Skeletal muscle tissue (tissue), 5 donors: ENCODE results near the gene HTT. TPM values are rescaled to one million over a fixed set of nuclear protein-coding genes. Genes with fewer than 3 reads are reported as not detected.
A peak's percentile ranks its signal among the peaks of the same experiment; 100 is the strongest.

ENCODE experiments used
- H3K27ac ChIP-seq: one replicate; pipeline ENCODE4 v1.7.0; 2013; ENCODE audit warnings: mild to moderate bottlenecking, low read depth, low read length, inconsistent platforms
- H3K27me3 ChIP-seq, 3 donors: one replicate each; pipeline ENCODE4 v1.7.0; 2013; ENCODE audit warnings: low read length in 3 of 3; ENCODE audit not compliant: control insufficient read depth in 3 of 3, insufficient read depth in 3 of 3
- H3K36me3 ChIP-seq, 3 donors: one replicate each; pipeline ENCODE4 v1.7.0; 2013; ENCODE audit warnings: low read length in 3 of 3; ENCODE audit not compliant: control insufficient read depth in 3 of 3, insufficient read depth in 3 of 3
- H3K4me1 ChIP-seq, 3 donors: one replicate each; pipeline ENCODE4 v1.7.0; 2013; ENCODE audit warnings: low read length in 3 of 3, mild to moderate bottlenecking in 3 of 3; ENCODE audit not compliant: control insufficient read depth in 3 of 3, insufficient read depth in 3 of 3
- H3K4me3 ChIP-seq, 3 donors: one replicate each; pipeline ENCODE4 v1.7.0; 2013; ENCODE audit warnings: low read length in 3 of 3
- H3K9ac ChIP-seq, 3 donors: one replicate each; pipeline ENCODE4 v1.7.0; 2013; ENCODE audit warnings: low read length in 3 of 3, mild to moderate bottlenecking in 3 of 3, moderate library complexity in 2 of 3, low read depth in 1 of 3
- H3K9me3 ChIP-seq, 3 donors: one replicate each; pipeline ENCODE4 v1.7.0; 2013; ENCODE audit warnings: low read length in 3 of 3; ENCODE audit not compliant: control insufficient read depth in 3 of 3
- small RNA-seq: library from RNA; depleted of rRNA; stranded (forward); fragments of <200 nt; gene quantifications from one replicate; pipeline ENCODE3, GENCODE V24; 2014
- total RNA-seq: library from RNA; depleted of rRNA; stranded (reverse); fragments of >200 nt; gene quantifications from one replicate; pipeline ENCODE4 v1.2.3, GENCODE V29; 2014
- donor health status: Osteomylitis.

HTT gene
- total RNA-seq, 1 donor from 2014 or later, result 43.8 TPM

DNA sequence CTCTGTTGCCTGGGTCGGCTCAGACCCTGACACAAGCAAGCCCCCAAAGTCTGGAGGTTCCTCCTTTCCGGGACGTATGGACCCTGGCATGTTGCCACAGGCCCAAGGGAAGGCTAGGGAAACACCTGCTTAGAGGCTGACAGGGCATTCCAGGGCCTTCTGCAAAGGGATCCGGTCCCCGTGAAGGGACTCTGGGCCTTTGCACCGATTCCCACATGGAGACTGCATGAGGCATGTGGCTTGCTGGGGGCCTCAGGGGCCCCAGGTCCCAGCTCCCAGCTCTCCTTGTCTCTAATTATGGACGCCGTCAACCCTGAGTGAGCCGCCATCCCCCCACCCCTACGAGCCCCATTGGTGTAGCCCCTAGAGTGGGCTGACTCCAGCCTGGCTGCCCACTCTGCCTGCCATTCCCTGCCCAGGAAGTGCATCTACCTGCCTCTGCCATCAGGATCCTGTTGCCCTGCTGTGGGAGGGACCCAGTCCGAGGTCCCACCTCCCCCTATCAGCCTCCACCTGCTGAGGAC is 214.2 kb downstream of the HTT start:
- Histone ChIP-seq H3K36me3 (no peaks in the 10 kb centered on the region), H3K27me3 (peaks cover 0 to 24% (median 4%) of the 10 kb centered on the region in 3 donors), H3K27ac (no peak overlapping the region), H3K9ac (peak overlapping the region in 2 of 3 donors; percentile 25 to 30), H3K9me3 (no peaks in the 10 kb centered on the region), H3K4me1 (peaks cover 32 to 57% (median 43%) of the 10 kb centered on the region in 3 donors), H3K4me3 (no peak overlapping the region)

DNA sequence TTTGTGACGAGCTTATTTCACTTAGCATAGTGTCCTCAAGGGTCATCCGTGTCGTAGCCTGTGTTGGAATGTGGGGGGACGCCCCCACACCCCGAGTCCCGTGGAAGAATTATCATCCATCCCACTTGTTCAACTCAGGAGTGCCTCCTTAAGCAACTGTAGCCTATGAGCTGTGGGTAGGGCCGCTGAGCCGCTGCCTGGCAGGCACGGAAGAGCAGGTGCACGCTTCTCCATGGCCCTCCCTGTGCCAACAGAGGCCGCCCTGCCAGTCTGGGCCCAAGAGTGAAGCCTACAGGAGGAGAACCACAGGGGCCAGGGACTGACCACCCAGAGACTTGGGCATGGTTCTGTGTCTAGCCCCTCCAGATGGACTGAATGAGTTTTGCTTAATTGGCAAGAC is 216.0 kb downstream of the HTT start:
- peaks cover 0 to 24% (median 4%) of the 10 kb centered on the region in 3 donors for H3K27me3 ChIP-seq
- H3K36me3 ChIP-seq, result no peaks in the 10 kb centered on the region
- H3K4me3 ChIP-seq, result no peak overlapping the region
- H3K9ac ChIP-seq, result peak overlapping the region; percentile 21 to 50 (median 33)
- peaks cover 37 to 69% (median 49%) of the 10 kb centered on the region in 3 donors for H3K4me1 ChIP-seq
- H3K27ac ChIP-seq, result peak overlapping the region; percentile 93
- no peaks in the 10 kb centered on the region for H3K9me3 ChIP-seq

DNA sequence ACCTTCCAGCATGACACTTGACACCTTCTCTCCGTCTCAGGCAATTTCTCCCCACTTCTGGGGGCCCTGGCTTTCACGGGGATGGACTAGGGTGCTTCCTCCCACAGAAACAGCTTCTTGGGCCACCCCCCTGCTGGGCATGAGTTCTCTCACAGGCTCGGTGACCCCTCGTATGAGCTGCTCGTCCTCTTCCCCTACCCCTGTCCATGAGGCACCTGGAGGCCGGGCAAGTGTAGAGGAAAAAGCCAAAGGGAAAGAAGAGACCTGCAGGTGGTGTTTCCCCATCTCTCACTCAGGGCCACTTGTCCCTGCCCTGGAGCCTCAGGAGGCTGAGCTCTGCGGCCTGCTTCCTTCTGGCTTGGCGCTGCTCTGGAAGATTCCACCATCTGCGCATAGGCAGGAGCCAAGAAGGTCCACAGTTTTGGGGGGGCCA is 216.4 kb downstream of the HTT start:
- Histone ChIP-seq H3K4me3 (peak overlapping the region in 1 of 3 donors; percentile 40), H3K4me1 (peaks cover 37 to 66% (median 45%) of the 10 kb centered on the region in 3 donors), H3K27me3 (peaks cover 0 to 24% (median 4%) of the 10 kb centered on the region in 3 donors), H3K9me3 (no peaks in the 10 kb centered on the region), H3K9ac (peak overlapping the region in 2 of 3 donors; percentile 33 to 50), H3K27ac (peak overlapping the region; percentile 93), H3K36me3 (no peaks in the 10 kb centered on the region)

DNA sequence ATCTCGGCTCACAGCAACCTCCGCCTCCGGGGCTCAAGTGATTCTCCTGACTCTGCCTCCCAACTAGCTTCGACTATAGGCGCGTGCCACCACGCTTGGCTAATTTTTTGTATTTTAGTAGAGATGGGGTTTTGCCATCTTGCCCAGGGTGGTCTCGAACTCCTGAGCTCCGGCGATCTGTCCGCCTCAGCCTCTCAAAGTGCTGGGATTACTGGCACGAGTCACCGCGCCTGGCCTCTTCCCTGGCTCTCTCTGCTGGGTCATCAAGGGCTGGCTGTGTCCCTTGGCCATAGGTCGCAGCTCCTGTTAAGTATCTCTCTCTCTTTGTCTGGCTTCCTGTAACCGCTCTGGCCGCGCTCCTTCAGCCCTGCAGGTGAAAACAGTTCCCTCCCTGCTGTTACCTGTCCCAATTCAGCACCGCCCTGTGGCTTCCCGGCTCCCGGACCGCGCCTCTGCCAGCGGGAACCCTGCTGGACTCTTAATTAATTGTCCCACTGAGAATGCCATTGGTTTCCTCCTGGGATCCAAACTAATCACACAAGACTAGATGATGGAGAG is 217.0 kb downstream of the HTT start:
- Histone ChIP-seq H3K36me3 (no peaks in the 10 kb centered on the region), H3K9me3 (no peaks in the 10 kb centered on the region), H3K27me3 (peaks cover 0 to 20% (median 2%) of the 10 kb centered on the region in 3 donors), H3K4me3 (peak overlapping the region; percentile 75 to 88 (median 87)), H3K4me1 (peaks cover 34 to 62% (median 40%) of the 10 kb centered on the region in 3 donors), H3K9ac (peak overlapping the region; percentile 88 to 96 (median 92)), H3K27ac (peak overlapping the region; percentile 93)

DNA sequence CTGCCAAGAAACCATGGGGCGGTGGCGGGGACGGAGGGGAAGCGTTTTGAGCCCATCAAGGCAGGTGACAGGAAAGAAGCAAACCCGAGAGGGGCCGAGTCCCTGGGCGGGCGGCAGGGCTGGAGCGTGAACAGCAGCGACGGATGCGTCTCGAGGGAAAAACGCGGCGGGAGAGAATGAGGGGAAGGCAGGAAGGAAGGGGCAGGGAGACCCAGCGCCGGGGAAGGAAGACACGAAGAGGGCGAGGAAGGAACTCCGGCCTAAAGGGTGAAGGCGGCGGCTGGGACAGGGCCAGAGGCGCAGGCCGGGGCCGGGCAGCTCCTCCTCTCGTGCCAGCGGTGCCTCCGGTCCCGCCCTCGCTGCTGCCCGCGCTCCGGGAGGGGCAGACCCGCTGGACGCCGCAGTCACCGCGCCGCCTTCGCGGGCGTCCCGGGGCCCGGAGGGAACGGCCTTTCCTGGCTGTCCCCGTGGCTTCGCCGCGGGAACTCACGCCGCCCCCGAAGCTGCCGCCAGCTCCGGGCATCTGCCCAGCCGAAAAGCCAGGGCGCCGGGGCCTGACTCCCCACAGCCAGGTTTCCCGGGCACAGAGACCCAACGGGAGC is 217.6 kb downstream of the HTT start:
- Histone ChIP-seq H3K4me3 (peak overlapping the region; percentile 75 to 88 (median 87)), H3K36me3 (no peaks in the 10 kb centered on the region), H3K9me3 (no peaks in the 10 kb centered on the region), H3K27me3 (peaks cover 0 to 14% (median 0%) of the 10 kb centered on the region in 3 donors), H3K9ac (peak overlapping the region; percentile 88 to 96 (median 92)), H3K27ac (peak overlapping the region; percentile 93), H3K4me1 (peaks cover 34 to 62% (median 39%) of the 10 kb centered on the region in 3 donors)

DNA sequence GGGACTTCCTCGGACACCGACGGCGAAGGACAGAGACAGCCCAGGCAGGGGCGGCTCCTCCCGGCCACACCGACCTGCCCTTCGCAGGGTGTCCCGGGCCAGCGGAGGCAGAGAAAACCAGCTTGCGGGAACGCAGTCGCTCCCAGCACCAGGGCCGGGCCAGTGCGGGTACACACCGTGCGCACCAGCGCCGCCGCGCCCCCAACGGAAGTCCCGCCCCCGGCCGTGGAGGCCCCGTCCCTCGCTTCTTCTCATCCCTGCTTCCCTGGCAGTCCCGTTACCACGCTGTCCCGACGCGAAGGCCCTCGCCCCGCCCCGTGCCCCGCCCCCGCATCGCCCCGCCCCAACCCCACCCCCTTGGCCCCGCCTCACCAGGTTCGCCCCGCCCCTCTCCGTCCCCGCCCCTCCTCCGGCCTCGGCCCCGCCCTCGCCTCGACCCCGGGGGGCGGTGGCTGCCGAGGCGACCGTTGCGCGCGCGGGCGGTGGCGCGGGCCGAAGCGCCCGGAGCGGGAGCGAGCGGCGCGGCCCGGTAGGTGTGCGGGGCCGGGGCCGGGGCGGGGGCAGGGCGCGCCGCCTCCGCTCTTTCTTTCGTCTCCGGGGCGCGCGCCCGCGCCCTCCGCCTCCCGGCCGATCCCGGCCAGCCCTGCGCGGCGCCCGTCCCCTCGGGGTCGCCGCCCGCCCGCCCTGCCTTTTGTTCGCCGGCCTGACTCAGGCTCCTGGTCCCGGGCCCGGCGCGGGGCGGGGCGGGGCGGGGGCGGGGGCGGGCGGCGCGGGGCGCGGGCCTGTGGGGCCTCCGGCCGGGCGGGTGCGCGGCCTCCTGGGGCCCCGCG is 218.3 kb downstream of the HTT start, which contains the start of gene RGS12:
TSS of gene RGS12 (plus strand) at position 451 of the 830 bp plus-strand sequence. CDS start 23,150 bp downstream, outside the sequence.
- H3K9me3 ChIP-seq, result no peaks in the 10 kb centered on the region
- peak within 1 kb of the TSS; percentile 93 for H3K27ac ChIP-seq
- peaks cover 34 to 60% (median 39%) of the 10 kb centered on the region in 3 donors for H3K4me1 ChIP-seq
- H3K36me3 ChIP-seq, result no peaks in the 10 kb centered on the region
- peaks cover 0 to 11% (median 0%) of the 10 kb centered on the region in 3 donors for H3K27me3 ChIP-seq
- H3K9ac ChIP-seq, result peak within 1 kb of the TSS; percentile 88 to 96 (median 92)
- H3K4me3 ChIP-seq, result peak within 1 kb of the TSS; percentile 75 to 88 (median 87)

Small RNA genes within 50 kb of the gene (small RNA-seq; reads per million reads assigned to genes)
- gene RF02134 (not detected), gene RF02135 (not detected), gene RNU6-204P (not detected)

Other genes with a start within 250 kb of the HTT start
- 155 TPM for gene ADD1, start 230.8 kb upstream of the HTT start, total RNA-seq
- gene NOP14, start 111.3 kb upstream of the HTT start, total RNA-seq, result 10.4 TPM
- gene GRK4, start 111.1 kb upstream of the HTT start, total RNA-seq, result 12.5 TPM
- gene HTT-AS, start 143 bp upstream of the HTT start, total RNA-seq, result not detected
- gene MSANTD1, start 174.5 kb downstream of the HTT start, total RNA-seq, result 1.0 TPM
- gene RGS12, start 218.3 kb downstream of the HTT start, total RNA-seq, result 28.2 TPM